Lower leg skin (tissue), 4 donors: Measurements from ENCODE around the gene CRYL1. TPM values are rescaled to one million over a fixed set of nuclear protein-coding genes. Genes with fewer than 3 reads are reported as not detected.

Experiments used
- DNase-seq, 2 donors: peaks; one replicate each; pipeline ENCODE4 v3.0.0-alpha.2; 2019; ENCODE audit warnings: low spot score in 2 of 2
- H3K4me3 ChIP-seq: fragments of 200-600 bp; sonication (generic); 2 replicates; pipeline ENCODE4 v1.5.1; 2017; ENCODE audit warnings: mild to moderate bottlenecking, low read depth; ENCODE audit not compliant: poor library complexity, severe bottlenecking
- CTCF ChIP-seq, 3 donors: fragments of 450-650 bp; IDR thresholded peaks; one replicate each; pipeline ENCODE4 v1.5.1; 2016; ENCODE audit warnings: antibody characterized with exemption in 3 of 3, mild to moderate bottlenecking in 3 of 3, moderate library complexity in 2 of 3
- POLR2A ChIP-seq, 2 donors: fragments of 450-650 bp; IDR thresholded peaks; one replicate each; pipeline ENCODE4 v1.6.1; 2016 to 2017; ENCODE audit warnings: antibody characterized with exemption in 2 of 2, mild to moderate bottlenecking in 1 of 2, moderate library complexity in 1 of 2
- WGBS, 2 donors: methylation state at CpG; one replicate each; pipeline ENCODE4 v1.1.5; 2018; 5-methylcytosine and 5-hydroxymethylcytosine counted together
- intact Hi-C: fragments of 100-400 bp; cut with DNase I; formaldehyde crosslinking; loops from one replicate; pipeline ENCODE4 v1.15.0; 2023; ENCODE audit warnings: low total_unique reads
- total RNA-seq, 4 donors: library from RNA; depleted of rRNA; stranded (reverse); fragments of >200 nt; gene quantifications; one replicate each; pipeline ENCODE4 v1.1.0, GENCODE V29; 2016

The CRYL1 gene
- total RNA-seq, 4 donors from 2014 or later = 10.3 to 21.4 (median 16.8) TPM

- peak; percentile 24 to 29 for DNase-seq
- WGBS, 2 donors = 50 to 93% methylated on average over 4 of the region's 4 CpGs
- no peak for TF ChIP-seq POLR2A (IDR thresholded peaks at IDR 0.05)
- no peak for TF ChIP-seq CTCF (IDR thresholded peaks at IDR 0.05)
- H3K4me3 ChIP-seq = no peak overlapping the region
- intact Hi-C loops = no loop called here
Observed at GRCh38 chr13:20489185-20489820, 36.4 kb downstream of the CRYL1 start.

- no peak for TF ChIP-seq CTCF (IDR thresholded peaks at IDR 0.05)
- no peak for TF ChIP-seq POLR2A (IDR thresholded peaks at IDR 0.05)
- intact Hi-C loops = no loop called here
- WGBS, 2 donors = 35 to 57% methylated on average over 3 of the region's 3 CpGs
- DNase-seq = no peak
- no peak overlapping the region for H3K4me3 ChIP-seq
Observed at GRCh38 chr13:20487927-20488326, 37.7 kb downstream of the CRYL1 start.

- TF ChIP-seq POLR2A (IDR thresholded peaks at IDR 0.05) (no peak), CTCF (IDR thresholded peaks at IDR 0.05) (no peak)
- WGBS, 2 donors = 72 to 77% methylated on average over 6 of the region's 6 CpGs
- intact Hi-C loops = no loop called here
- no peak for DNase-seq
- H3K4me3 ChIP-seq = no peak overlapping the region
Observed at GRCh38 chr13:20482787-20483186, 42.9 kb downstream of the CRYL1 start.

- DNase-seq = no peak
- H3K4me3 ChIP-seq = no peak overlapping the region
- WGBS, 2 donors = 33 to 48% methylated on average over 11 of the region's 11 CpGs
- intact Hi-C loops = no loop called here
- TF ChIP-seq CTCF (IDR thresholded peaks at IDR 0.05) (no peak), POLR2A (IDR thresholded peaks at IDR 0.05) (no peak)
Observed at GRCh38 chr13:20482275-20482761, 43.3 kb downstream of the CRYL1 start.

- intact Hi-C loops = no loop called here
- 93 to 98% methylated on average over 3 of the region's 3 CpGs for WGBS, 2 donors
- DNase-seq = no peak
- no peak overlapping the region for H3K4me3 ChIP-seq
- TF ChIP-seq POLR2A (IDR thresholded peaks at IDR 0.05) (no peak), CTCF (IDR thresholded peaks at IDR 0.05) (no peak)
Observed at GRCh38 chr13:20477394-20477793, 48.3 kb downstream of the CRYL1 start.
